ENCODE results near the gene OR6B3. TPM values are rescaled to one million over a fixed set of nuclear protein-coding genes. Genes with fewer than 3 reads are reported as not detected.

The OR6B3 gene
- total RNA-seq, 2 donors from 2014 or later = not detected

- no peak overlapping the region for H3K27ac ChIP-seq
- no peaks in the 10 kb centered on the region for H3K4me1 ChIP-seq (replicated peaks)
- H3K36me3 ChIP-seq = no peaks in the 10 kb centered on the region
- peaks cover 3% of the 10 kb centered on the region for H3K27me3 ChIP-seq (replicated peaks; ENCODE audit: insufficient read depth)
- no peak for DNase-seq (ENCODE audit: low spot score)
- H3K9me3 ChIP-seq = no peaks in the 10 kb centered on the region
- intact Hi-C loops (cut with DNase I) = no loop called here
- 63% methylated on average over 11 of the region's 11 CpGs for WGBS
- H3K4me3 ChIP-seq = no peak overlapping the region
- TF ChIP-seq CTCF (IDR thresholded peaks at IDR 0.05) = no peak
Observed at GRCh38 chr2:240056678-240057077, 3.4 kb upstream of the OR6B3 start.

- 41% methylated on average over 13 of the region's 13 CpGs for WGBS
- Histone ChIP-seq H3K36me3 (no peaks in the 10 kb centered on the region), H3K4me1 (replicated peaks) (no peaks in the 10 kb centered on the region), H3K9me3 (no peaks in the 10 kb centered on the region), H3K4me3 (no peak overlapping the region), H3K27ac (no peak overlapping the region), H3K27me3 (replicated peaks; ENCODE audit: insufficient read depth) (peaks cover 3% of the 10 kb centered on the region)
- no peak for DNase-seq (ENCODE audit: low spot score)
- intact Hi-C loops (cut with DNase I) = no loop called here
- TF ChIP-seq POLR2A (IDR thresholded peaks at IDR 0.05) (no peak), CTCF (IDR thresholded peaks at IDR 0.05) (no peak), POLR2AphosphoS5 (IDR thresholded peaks at IDR 0.05) (no peak)
Observed at GRCh38 chr2:240055177-240055917, 2.0 kb upstream of the OR6B3 start.

GRCh38 chr2:240052524-240052923 is 797 bp downstream of the OR6B3 start:
- Histone ChIP-seq H3K27me3 (replicated peaks; ENCODE audit: insufficient read depth) (peaks cover 7% of the 10 kb centered on the region), H3K4me3 (no peak overlapping the region), H3K9me3 (no peaks in the 10 kb centered on the region), H3K36me3 (no peaks in the 10 kb centered on the region), H3K4me1 (replicated peaks) (no peaks in the 10 kb centered on the region), H3K27ac (no peak overlapping the region)
- WGBS = 89% methylated on average over 12 of the region's 12 CpGs
- DNase-seq (ENCODE audit: low spot score) = no peak
- intact Hi-C loops (cut with DNase I) = no loop called here
- TF ChIP-seq CTCF (IDR thresholded peaks at IDR 0.05) = no peak
- TF ChIP-seq POLR2AphosphoS5 (IDR thresholded peaks at IDR 0.05) = no peak
- TF ChIP-seq POLR2A (IDR thresholded peaks at IDR 0.05) = no peak

GRCh38 chr2:240051697-240052096 is 1.6 kb downstream of the OR6B3 start:
- intact Hi-C loops (cut with DNase I) = no loop called here
- no peak for DNase-seq (ENCODE audit: low spot score)
- Histone ChIP-seq H3K4me3 (no peak overlapping the region), H3K36me3 (no peaks in the 10 kb centered on the region), H3K27me3 (replicated peaks; ENCODE audit: insufficient read depth) (peaks cover 7% of the 10 kb centered on the region), H3K27ac (no peak overlapping the region), H3K9me3 (no peaks in the 10 kb centered on the region), H3K4me1 (replicated peaks) (no peaks in the 10 kb centered on the region)
- TF ChIP-seq POLR2AphosphoS5 (IDR thresholded peaks at IDR 0.05) = no peak
- 72% methylated on average over 4 of the region's 4 CpGs for WGBS

- intact Hi-C loops (cut with DNase I) = no loop called here
- Histone ChIP-seq H3K27ac (no peak overlapping the region), H3K9me3 (no peaks in the 10 kb centered on the region), H3K27me3 (replicated peaks; ENCODE audit: insufficient read depth) (peaks cover 7% of the 10 kb centered on the region), H3K4me3 (no peak overlapping the region), H3K4me1 (replicated peaks) (no peaks in the 10 kb centered on the region), H3K36me3 (no peaks in the 10 kb centered on the region)
- DNase-seq (ENCODE audit: low spot score) = no peak
- 78% methylated on average over 12 of the region's 12 CpGs for WGBS
- TF ChIP-seq POLR2A (IDR thresholded peaks at IDR 0.05) = no peak
- TF ChIP-seq CTCF (IDR thresholded peaks at IDR 0.05) = no peak
- no peak for TF ChIP-seq POLR2AphosphoS5 (IDR thresholded peaks at IDR 0.05)
Observed at GRCh38 chr2:240050278-240050677, 3.0 kb downstream of the OR6B3 start.

Data from prostate gland (tissue), 2 donors.